Keratinocyte (primary cell): ENCODE measurements around the gene TSPYL2. TPM values are rescaled to one million over a fixed set of nuclear protein-coding genes. Genes with fewer than 3 reads are reported as not detected.

Source experiments
- DNase-seq: peaks from one replicate; pipeline ENCODE4 v3.0.0-alpha.2; 2011; ENCODE audit warnings: low read depth, missing footprints, low spot score
- FAIRE-seq: peaks from 2 replicates; lab custom pipeline; 2011; peaks lifted over from hg19 to GRCh38; lab: Jason Lieb, UNC
- H2AFZ ChIP-seq: 2 replicates; pipeline ENCODE4 v1.6.0; 2012; ENCODE audit warnings: low read length, control low read depth, inconsistent platforms; ENCODE audit not compliant: control insufficient read depth
- H3K27ac ChIP-seq: 2 replicates; pipeline ENCODE4 v1.5.1; 2011; ENCODE audit warnings: low read length; ENCODE audit not compliant: control insufficient read depth, insufficient read depth
- H3K27me3 ChIP-seq: 3 replicates; pipeline ENCODE4 v1.6.0; 2011; ENCODE audit warnings: low read length; ENCODE audit not compliant: control insufficient read depth, insufficient read depth; ENCODE audit errors: extremely low read depth
- H3K36me3 ChIP-seq, 2 experiments: 2 replicates in 1 of 2; 3 replicates in 1 of 2; pipeline ENCODE4 v1.5.1; 2011; ENCODE audit warnings: low read length in 2 of 2, mild to moderate bottlenecking in 1 of 2; ENCODE audit not compliant: control insufficient read depth in 2 of 2, insufficient read depth in 2 of 2; ENCODE audit errors: extremely low read depth in 1 of 2
- H3K4me1 ChIP-seq: 3 replicates; pipeline ENCODE4 v1.5.1; 2011; ENCODE audit warnings: low read length; ENCODE audit not compliant: control insufficient read depth, insufficient read depth; ENCODE audit errors: extremely low read depth
- H3K4me2 ChIP-seq: 3 replicates; pipeline ENCODE4 v1.6.0; 2011; ENCODE audit warnings: low read depth, low read length; ENCODE audit not compliant: control insufficient read depth, insufficient read depth; ENCODE audit errors: extremely low read depth
- H3K4me3 ChIP-seq, 3 experiments: fragments of 200-600 bp in 1 of 3; sonication (generic) in 1 of 3; 2 replicates in 2 of 3; 3 replicates in 1 of 3; pipeline ENCODE4 v1.5.1; 2011 to 2016; ENCODE audit warnings: low read length in 3 of 3, mild to moderate bottlenecking in 3 of 3, control low read depth in 2 of 3, inconsistent platforms in 1 of 3, low read depth in 1 of 3, mixed read lengths in 1 of 3, mixed run types in 1 of 3, moderate library complexity in 1 of 3; ENCODE audit not compliant: control insufficient read depth in 2 of 3, insufficient read depth in 2 of 3; ENCODE audit errors: extremely low read depth in 1 of 3
- H3K79me2 ChIP-seq: 2 replicates; pipeline ENCODE4 v1.6.0; 2012; ENCODE audit warnings: low read length; ENCODE audit not compliant: control insufficient read depth, insufficient read depth
- H3K9ac ChIP-seq: 3 replicates; pipeline ENCODE4 v1.6.0; 2011; ENCODE audit warnings: low read length; ENCODE audit not compliant: control insufficient read depth, insufficient read depth; ENCODE audit errors: extremely low read depth
- H3K9me1 ChIP-seq: 3 replicates; pipeline ENCODE4 v1.6.0; 2011; ENCODE audit warnings: low read length; ENCODE audit not compliant: control insufficient read depth, insufficient read depth; ENCODE audit errors: extremely low read depth
- H3K9me3 ChIP-seq: 2 replicates; pipeline ENCODE4 v1.5.1; 2012; ENCODE audit warnings: low read depth, low read length; ENCODE audit not compliant: control insufficient read depth
- H4K20me1 ChIP-seq: 3 replicates; pipeline ENCODE4 v1.6.0; 2011; ENCODE audit warnings: low read length; ENCODE audit not compliant: control insufficient read depth, insufficient read depth; ENCODE audit errors: extremely low read depth
- EZH2 ChIP-seq: IDR thresholded peaks from one replicate; pipeline ENCODE4 v1.6.1; 2012; ENCODE audit warnings: inconsistent platforms, mild to moderate bottlenecking, low read length, moderate library complexity
- dilution Hi-C: fragments of 300-500 bp; cut with MboI; formaldehyde crosslinking; loops from one replicate; pipeline ENCODE4 v1.7.0; 2020; ENCODE audit warnings: low sequenced_read_pairs; ENCODE audit not compliant: extremely low pct_ligation_motif_present
- polyA plus RNA-seq, 5 experiments: library from polyadenylated mRNA; depleted of rRNA in 3 of 5; stranded (reverse) in 3 of 5; stranded (forward) in 1 of 5; unstranded in 1 of 5; fragments of >200 nt; gene quantifications; 1 replicate in 1 of 5; 2 replicates in 3 of 5; 3 replicates in 1 of 5; pipeline versions ENCODE4 v1.2.1 to v1.2.3, GENCODE V29; 2011 to 2012; ENCODE audit warnings: missing spikeins in 2 of 5, low read depth in 1 of 5, low replicate concordance in 1 of 5
- TF ChIP-seq, protein P1 (sequence below), 3 experiments: IDR thresholded peaks in 1 of 3; conservative IDR thresholded peaks in 1 of 3; optimal IDR thresholded peaks in 1 of 3; 2 replicates in 2 of 3; 3 replicates in 1 of 3; pipeline versions ENCODE3 to v1.5.1; 2011; ENCODE audit warnings: low read length in 3 of 3, mild to moderate bottlenecking in 3 of 3, moderate library complexity in 2 of 3, control low read depth in 1 of 3, inconsistent platforms in 1 of 3; ENCODE audit not compliant: insufficient read depth in 2 of 3; ENCODE audit errors: extremely low read depth in 1 of 3

Gene TSPYL2
- polyA plus RNA-seq, 1 donor (not counting 4 experiments of a cell fraction or from before 2014, with no cell fraction given) = 17.9 TPM

GRCh38 chrX:53125506-53125905, 43.3 kb downstream of the TSPYL2 start:
- H3K9me3 ChIP-seq = no peaks in the 10 kb centered on the region
- DNase-seq (no peak), FAIRE-seq (no peak)
- TF ChIP-seq, protein P1, sequence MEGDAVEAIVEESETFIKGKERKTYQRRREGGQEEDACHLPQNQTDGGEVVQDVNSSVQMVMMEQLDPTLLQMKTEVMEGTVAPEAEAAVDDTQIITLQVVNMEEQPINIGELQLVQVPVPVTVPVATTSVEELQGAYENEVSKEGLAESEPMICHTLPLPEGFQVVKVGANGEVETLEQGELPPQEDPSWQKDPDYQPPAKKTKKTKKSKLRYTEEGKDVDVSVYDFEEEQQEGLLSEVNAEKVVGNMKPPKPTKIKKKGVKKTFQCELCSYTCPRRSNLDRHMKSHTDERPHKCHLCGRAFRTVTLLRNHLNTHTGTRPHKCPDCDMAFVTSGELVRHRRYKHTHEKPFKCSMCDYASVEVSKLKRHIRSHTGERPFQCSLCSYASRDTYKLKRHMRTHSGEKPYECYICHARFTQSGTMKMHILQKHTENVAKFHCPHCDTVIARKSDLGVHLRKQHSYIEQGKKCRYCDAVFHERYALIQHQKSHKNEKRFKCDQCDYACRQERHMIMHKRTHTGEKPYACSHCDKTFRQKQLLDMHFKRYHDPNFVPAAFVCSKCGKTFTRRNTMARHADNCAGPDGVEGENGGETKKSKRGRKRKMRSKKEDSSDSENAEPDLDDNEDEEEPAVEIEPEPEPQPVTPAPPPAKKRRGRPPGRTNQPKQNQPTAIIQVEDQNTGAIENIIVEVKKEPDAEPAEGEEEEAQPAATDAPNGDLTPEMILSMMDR (optimal IDR thresholded peaks at IDR 0.05 in 1 of 3, IDR thresholded peaks at IDR 0.05 in 1 of 3, conservative IDR thresholded peaks at IDR 0.05 in 1 of 3; ENCODE audit: extremely low read depth in 1 of 3, insufficient read depth in 2 of 3, low read length in 3 of 3) = no peak
- no peak for TF ChIP-seq EZH2
- no peaks in the 10 kb centered on the region for H3K27me3 ChIP-seq
- H3K79me2 ChIP-seq = no peaks in the 10 kb centered on the region
- no peak overlapping the region for H3K4me3 ChIP-seq
- H3K9ac ChIP-seq = no peak overlapping the region
- no peak overlapping the region for H3K27ac ChIP-seq
- no peaks in the 10 kb centered on the region for H4K20me1 ChIP-seq
- H3K4me2 ChIP-seq = no peak overlapping the region
- H3K9me1 ChIP-seq = no peaks in the 10 kb centered on the region
- H3K36me3 ChIP-seq = no peaks in the 10 kb centered on the region
- dilution Hi-C loops = no loop called here
- H2AFZ ChIP-seq = no peak overlapping the region
- no peaks in the 10 kb centered on the region for H3K4me1 ChIP-seq

- no peaks in the 10 kb centered on the region for H3K9me1 ChIP-seq
- H4K20me1 ChIP-seq = no peaks in the 10 kb centered on the region
- no peak for DNase-seq
- no peak overlapping the region for H3K4me2 ChIP-seq
- no peaks in the 10 kb centered on the region for H3K79me2 ChIP-seq
- H2AFZ ChIP-seq = no peak overlapping the region
- no peak overlapping the region for H3K4me3 ChIP-seq
- no peaks in the 10 kb centered on the region for H3K36me3 ChIP-seq
- H3K9ac ChIP-seq = no peak overlapping the region
- no peaks in the 10 kb centered on the region for H3K27me3 ChIP-seq
- H3K27ac ChIP-seq = no peak overlapping the region
- H3K9me3 ChIP-seq = no peaks in the 10 kb centered on the region
- no peaks in the 10 kb centered on the region for H3K4me1 ChIP-seq
- TF ChIP-seq, protein P1 (optimal IDR thresholded peaks at IDR 0.05 in 1 of 3, IDR thresholded peaks at IDR 0.05 in 1 of 3, conservative IDR thresholded peaks at IDR 0.05 in 1 of 3; ENCODE audit: extremely low read depth in 1 of 3, insufficient read depth in 2 of 3, low read length in 3 of 3) = no peak
- no peak for TF ChIP-seq EZH2
- dilution Hi-C loops = no loop called here
- no peak for FAIRE-seq
Measured at GRCh38 chrX:53126377-53126776, 44.2 kb downstream of the TSPYL2 start.
